Measurements from ENCODE around the gene SDC3.
"Not testable (repeated sequence)": the region's sequence is repeated elsewhere in the genome, so short reads cannot be mapped to it uniquely, and the experiment has no call there.

SDC3 gene

GRCh38 chr1:30874176-30874575, 34.4 kb downstream of the SDC3 start:
- no peak for DNase-seq (ENCODE audit: low spot score)

GRCh38 chr1:30872948-30873263, 35.7 kb downstream of the SDC3 start:
- no peak for DNase-seq (ENCODE audit: low spot score)

GRCh38 chr1:30872033-30872947, 36.3 kb downstream of the SDC3 start:
- peak; percentile 76 for DNase-seq (ENCODE audit: low spot score)

DNA sequence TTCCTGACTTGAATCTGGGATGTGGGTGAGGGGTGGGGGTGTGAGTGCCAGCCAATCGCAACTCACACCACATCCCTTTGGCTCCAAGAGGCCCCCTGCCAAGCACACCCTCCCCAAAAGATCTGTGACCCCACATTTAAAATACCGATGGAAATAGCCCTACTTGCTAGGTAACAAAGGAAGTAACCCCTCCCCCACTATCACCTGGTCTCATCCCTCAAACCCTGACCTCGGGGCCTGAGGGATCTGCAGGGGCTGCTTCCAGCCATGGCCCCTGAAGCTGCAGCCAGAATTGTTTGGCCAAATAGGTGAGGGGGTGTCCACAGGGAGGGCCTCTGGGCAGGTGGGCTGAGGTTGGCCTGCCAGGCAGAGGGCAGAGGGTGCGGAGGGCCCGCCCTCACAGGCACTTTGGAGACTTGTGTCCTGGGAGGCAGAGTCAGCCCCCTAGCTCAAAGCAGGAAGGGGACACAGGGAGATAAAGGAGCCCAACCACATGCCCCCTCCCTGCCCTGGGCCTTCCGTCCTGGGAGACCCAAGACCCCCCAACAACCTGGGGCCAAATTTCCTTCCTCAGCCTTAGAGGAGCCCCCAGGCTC, 37.2 kb downstream of the SDC3 start:
- DNase-seq (ENCODE audit: low spot score): no peak

DNA sequence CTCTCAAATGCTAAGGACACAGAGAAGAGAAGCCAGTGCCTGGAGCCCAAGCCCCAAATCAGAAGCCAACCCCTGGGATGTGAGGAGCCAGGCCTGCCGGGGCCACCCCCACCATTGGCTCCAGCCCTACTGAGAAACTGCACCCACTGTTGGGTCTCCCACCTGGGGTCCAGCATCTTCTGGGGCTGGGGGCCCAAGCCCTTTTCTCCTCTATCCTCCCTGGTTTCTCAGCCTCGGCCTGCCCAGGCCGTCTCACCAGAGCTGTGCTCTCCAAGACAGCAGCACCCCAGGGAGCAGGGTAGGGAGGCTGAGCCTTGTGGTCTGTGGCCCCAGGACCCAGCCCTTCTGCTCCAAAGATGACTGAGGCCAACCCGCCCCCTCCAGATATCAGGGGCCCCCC, 37.9 kb downstream of the SDC3 start:
- no peak for DNase-seq (ENCODE audit: low spot score)

DNA sequence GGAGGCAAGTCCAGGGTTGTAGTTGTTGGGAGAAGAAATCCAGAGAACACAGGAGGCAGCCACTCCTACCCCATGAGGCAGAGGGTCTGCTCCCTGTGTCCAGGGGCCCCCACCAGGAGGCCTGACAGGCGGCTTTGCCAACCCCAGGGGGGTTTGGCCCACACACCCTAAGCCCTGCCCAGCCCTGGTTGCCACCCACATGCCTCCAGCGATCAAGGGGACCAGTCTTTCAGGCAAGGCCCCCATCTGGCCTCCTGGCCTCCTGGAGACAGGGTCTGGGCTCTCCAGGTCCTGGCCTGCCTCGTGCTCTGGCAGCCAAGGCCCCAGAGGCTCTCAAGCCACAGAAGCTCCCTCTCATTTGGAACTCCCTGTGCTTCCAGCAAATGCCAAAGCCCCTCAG, 38.5 kb downstream of the SDC3 start:
- no peak for DNase-seq (ENCODE audit: low spot score)

DNA sequence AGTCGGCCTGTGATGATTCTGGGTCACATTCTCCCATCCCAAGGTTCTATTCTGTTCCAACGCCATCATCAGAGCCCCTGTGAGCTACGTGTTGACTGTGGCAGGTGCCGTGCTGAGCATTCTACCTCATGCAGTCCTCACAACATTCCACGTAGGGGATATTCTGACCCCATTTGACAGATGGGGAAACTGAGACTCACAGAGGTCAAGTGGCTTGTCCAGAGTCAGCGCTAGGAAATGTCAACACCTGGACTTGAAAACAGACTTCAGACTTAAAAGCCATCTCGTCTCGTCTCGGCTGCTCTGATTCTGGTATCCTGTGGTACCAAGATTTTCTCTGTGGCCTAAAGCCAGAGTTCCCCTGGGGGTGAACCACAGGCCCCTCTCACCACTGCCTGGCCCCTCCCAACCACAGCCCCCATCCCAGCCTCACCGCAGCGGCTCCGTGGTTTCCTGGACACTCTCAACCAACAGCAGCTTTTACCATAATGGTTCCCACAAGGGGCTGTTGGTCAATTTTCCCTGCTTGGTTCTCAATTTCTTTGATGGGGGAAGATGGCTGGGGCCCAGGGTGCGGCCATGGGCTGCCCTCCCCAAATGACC, 39.6 kb downstream of the SDC3 start:
- DNase-seq (ENCODE audit: low spot score): no peak

GRCh38 chr1:30868057-30868456, 40.5 kb downstream of the SDC3 start:
- DNase-seq (ENCODE audit: low spot score): not testable (repeated sequence)

DNA sequence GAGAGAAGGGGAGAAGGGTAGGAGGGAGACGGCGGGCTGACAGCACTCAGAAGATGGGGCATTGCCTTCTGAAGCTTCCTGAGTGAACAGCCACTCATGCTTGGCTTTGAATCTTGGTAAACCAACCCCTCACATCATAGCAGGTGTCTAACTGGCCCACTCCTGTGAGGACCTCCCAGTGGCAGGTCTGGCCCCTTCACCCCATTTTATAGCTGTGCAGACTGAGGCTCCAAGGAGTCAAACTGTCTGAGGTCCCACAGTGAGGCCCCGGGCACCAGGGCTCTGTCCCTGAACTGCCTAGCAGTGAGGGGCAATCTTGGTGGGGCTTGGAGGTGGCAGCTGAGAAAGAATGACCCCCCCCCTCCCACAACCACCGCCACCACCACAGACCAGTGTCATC, 41.0 kb downstream of the SDC3 start:
- DNase-seq (ENCODE audit: low spot score): no peak

- no peak for DNase-seq (ENCODE audit: low spot score)
Measured at GRCh38 chr1:30866594-30866993, 42.0 kb downstream of the SDC3 start.

GRCh38 chr1:30864681-30865080, 43.9 kb downstream of the SDC3 start:
- no peak for DNase-seq (ENCODE audit: low spot score)

DNA sequence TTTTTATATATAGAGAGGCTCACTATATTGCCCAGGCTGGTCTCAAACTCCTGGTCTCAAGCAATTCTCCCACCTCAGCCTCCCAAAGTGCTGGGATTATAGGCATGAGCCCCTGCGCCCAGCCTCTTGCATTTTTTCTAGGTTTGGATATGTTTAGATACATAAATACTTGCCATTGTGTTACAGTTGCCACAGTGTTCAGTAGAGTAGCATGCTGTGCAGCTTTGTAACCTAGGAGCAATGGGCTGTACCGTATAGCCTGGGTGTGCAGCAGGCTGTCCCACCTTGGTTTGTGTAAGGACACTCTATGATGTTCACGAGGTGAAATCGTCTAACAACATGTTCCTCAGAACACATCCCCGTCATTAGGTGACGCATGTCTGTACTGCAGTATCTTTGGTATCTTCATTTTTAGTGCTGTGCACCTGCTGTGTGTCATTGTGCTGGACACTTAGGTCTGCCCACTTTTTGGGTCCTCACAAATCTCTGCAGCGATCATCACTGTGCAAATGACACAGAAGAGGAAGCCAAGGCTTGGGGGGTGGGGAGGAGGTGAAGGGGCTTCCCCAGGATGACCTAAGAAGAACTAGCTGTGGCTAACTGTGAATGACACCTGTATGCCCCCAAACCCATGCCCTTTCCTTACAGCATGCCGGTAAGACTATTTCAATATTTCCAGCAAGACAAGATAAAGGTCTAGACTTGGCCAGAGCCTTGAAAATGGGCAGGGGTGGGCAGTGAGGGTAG, 44.5 kb downstream of the SDC3 start:
- no peak for DNase-seq (ENCODE audit: low spot score)

DNA sequence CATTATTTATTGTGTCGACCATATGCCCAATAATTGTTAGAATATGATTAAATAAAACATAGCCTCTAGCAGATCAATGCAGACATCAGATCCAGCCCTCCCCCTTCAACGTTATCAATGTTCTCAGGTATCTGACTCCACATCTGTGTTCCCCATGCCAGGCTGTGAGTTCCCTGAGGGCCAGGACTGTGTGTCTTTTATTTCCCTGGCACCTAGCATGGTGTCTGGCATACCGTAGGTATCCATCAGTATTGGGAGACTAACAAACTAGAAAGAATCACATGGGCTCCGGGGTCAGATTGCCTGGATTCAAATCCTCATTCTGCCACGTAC, 48.3 kb downstream of the SDC3 start:
- DNase-seq (ENCODE audit: low spot score): no peak

- no peak for DNase-seq (ENCODE audit: low spot score)
Measured at GRCh38 chr1:30857964-30858363, 50.6 kb downstream of the SDC3 start.

DNA sequence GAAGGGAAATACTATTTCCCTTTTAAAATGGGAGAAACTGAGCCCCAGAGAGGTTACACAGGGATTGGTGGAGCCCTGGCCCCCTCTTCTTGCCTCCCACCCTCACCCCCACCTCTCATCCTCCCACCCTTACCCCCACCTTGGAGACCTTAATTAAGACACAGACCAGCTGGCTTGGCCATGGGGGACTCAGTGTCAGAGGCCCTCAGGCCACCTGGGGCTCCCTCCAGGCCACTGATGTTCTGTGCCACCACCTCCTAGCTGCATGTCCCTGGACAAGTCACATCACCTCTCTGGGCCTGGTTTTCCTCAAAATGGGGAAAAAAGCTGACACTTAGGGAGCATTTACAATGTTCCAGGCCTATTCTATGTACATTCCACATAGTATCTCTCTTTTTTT, 51.5 kb downstream of the SDC3 start:
- no peak for DNase-seq (ENCODE audit: low spot score)

DNA sequence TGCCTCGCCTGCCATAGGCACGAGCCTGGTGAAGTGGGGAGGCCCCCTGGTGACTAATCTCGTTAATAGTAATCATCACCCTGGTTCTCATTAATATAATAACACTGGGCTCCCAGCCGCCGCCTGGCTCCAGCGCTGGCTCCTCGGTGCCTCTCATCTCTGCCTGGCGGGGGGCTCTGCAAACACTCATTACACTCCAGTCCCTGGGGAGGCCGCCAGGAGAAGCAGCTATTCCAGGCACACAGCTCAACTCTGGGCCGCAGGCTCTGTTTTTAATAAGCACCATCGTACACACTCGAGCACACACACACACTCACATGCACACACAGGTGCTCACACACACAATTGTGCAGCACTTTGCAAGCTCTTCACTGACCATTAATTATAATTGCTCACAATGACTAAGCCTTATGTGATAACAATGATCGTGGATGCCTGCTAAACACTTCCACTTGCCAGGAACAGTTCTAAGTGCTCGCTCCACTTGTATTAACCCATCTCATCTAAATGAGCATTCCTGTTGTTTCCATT, 52.2 kb downstream of the SDC3 start:
- no peak for DNase-seq (ENCODE audit: low spot score)

- DNase-seq (ENCODE audit: low spot score): no peak
Measured at GRCh38 chr1:30855686-30856259, 52.8 kb downstream of the SDC3 start.

DNA sequence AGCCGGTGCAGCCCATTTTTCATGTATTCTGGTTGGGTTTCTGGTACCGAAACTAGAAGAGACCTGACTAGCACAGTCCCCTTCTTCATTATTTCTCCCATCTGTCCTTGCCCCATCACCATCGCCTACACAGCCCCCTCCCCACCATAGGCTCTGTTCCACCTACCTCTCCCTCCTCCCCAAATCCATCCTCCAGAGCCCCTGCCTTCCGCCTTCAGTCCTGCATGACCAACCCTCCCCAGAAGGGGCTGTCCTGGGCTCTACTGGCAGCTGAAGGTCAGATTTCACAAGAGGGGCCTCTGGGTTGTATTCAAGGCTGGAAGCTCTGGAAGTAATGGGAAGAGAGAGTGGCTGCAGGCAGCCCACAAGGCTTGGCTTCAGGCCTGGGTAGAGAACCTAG, 55.2 kb downstream of the SDC3 start:
- no peak for DNase-seq (ENCODE audit: low spot score)

DNA sequence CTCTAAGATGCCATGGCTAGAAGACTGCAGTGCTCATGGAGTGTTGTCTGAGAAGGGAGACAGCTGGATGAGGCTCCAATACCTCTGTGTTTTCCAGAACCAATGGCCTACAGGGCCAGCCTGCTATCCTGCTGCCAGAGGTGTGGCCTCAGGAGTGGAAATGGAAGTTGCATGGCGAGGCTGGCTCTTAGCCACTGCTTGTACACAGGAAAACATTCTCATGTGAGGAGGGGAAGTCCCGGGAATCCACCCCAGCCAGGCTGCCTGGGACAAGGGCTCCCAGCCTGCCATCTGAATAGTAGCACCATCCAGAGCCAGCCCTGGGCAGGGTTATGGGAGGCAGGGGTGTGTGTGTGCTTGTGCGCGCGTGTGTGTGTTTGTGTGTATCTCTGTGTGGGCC, 56.5 kb downstream of the SDC3 start:
- no peak for DNase-seq (ENCODE audit: low spot score)

GRCh38 chr1:30851286-30851685, 57.3 kb downstream of the SDC3 start:
- no peak for DNase-seq (ENCODE audit: low spot score)

DNA sequence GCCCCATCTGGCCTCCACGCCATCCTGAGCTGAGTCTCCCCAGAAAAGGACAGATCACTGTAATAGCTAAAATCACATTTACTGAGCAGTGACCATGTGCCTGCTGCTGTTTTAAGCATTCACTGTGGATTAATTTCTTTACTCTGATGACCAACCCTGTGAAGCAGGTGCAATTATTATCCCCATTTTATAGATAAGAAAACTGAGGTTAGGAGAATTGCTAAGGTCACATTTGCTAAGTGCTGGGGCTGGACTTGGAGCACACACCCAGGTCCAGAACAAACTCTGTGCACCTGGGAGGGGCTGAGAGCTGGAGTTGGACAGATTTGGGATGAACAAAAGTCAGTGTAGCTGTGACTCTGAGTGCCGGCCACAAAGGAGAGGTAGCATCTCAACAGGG, 58.0 kb downstream of the SDC3 start:
- DNase-seq (ENCODE audit: low spot score): no peak

- DNase-seq (ENCODE audit: low spot score): no peak
Measured at GRCh38 chr1:30848130-30848529, 60.4 kb downstream of the SDC3 start.

Measured in hematopoietic multipotent progenitor cell treated with erythropoietin and hydrocortisone succinate and interleukin-3 and kit ligand, for 15 days (in vitro differentiated cells).